SK-MEL-5 (cell line): ENCODE measurements around the gene SLC17A9. TPM values are rescaled to one million over a fixed set of nuclear protein-coding genes. Genes with fewer than 3 reads are reported as not detected.
A peak's percentile ranks its signal among the peaks of the same experiment; 100 is the strongest.

Experiments used
- DNase-seq: peaks from one replicate; pipeline ENCODE4 v3.0.0-alpha.2; 2016; ENCODE audit warnings: low read depth, low spot score
- in situ Hi-C: cut with HindIII; loops from 2 replicates; pipeline ENCODE4 v1.10.0; 2016; ENCODE audit warnings: low sequenced_read_pairs, high pct_unique_total_duplicates, low pct_unique_long_range_greater_than_20kb
- total RNA-seq: library from RNA; depleted of rRNA; stranded (reverse); fragments of >200 nt; shearing (Covaris generic); gene quantifications from 2 replicates; pipeline ENCODE4 v1.2.3, GENCODE V29; 2014

SLC17A9 gene
- total RNA-seq, 1 experiment from 2014 or later = not detected

DNA sequence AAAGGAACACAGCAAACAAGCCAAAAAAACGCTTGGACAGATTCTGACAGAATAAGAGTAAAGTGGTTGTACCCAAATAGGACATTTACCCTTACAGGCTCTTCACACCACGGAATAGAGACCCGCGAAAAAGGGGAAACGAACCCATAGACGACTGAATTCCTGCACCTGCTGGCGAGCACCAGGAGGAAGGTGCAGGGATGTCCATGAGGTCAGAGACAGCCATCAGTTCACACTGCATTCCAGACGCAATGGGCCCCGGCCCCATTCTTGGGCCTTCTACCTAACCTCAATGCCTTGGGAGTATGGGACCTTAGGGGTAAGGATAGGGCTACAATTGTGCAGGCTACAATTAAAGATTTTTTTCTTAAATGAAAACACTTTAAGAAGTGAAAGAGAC lies 21.0 kb upstream of the SLC17A9 start:
- no peak for DNase-seq
- in situ Hi-C loops = no loop called here

DNA sequence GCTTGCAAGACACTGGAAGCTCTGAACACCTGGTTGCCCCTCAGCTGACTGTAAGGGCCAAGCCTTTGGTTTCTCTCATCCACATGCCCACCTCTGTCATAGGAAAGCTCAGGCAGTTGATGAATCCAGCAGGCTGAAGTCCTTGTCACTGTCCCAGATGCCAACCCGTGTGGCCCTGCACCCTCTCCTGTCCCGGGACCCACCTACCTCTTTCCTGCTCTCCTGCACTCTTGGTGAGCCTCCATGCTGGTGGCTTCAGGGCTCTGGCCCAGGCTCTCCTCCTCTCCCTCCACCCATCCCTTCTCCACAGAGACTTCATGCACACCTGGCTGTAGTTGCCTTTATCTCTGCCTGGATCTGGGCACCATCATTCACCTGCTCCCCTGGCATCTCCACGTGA lies 18.5 kb upstream of the SLC17A9 start:
- in situ Hi-C loops = no loop called here
- DNase-seq = no peak

DNA sequence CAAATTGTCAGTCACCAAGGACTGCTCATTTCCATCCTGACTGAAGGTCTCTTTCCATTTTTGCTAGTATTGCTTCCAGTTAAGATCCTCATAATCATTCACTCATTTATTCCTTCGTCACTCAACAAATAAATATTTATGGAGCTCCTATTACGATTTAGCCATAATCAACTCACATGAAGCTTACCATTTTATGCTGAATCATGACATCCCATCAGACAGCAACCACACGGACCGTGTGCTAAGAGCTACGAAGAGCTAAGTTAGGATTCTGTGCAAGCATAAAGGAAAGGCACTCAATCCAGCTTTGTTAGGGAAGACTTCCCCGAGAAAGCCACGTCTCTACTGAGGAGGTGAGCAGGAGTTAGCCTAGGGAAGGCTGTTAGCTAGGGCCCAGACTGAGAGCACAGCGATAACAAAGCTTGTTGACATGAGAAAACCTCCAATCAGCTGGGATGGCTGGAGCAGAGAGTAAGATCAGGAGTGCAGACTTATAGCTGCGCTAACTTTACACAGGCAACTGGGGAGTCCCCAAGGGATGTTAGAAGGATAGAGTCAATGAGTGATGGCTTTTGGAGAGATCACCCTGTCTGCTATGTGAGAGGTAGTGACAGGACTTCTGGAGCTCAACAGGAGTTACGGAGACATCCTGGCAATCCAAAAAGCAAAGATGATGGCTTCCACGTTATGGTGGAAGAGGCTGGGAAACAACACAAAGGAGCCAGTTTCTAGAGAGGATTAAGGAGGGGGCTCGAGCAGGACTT lies 17.1 kb upstream of the SLC17A9 start:
- in situ Hi-C loops = no loop called here
- DNase-seq = no peak

DNA sequence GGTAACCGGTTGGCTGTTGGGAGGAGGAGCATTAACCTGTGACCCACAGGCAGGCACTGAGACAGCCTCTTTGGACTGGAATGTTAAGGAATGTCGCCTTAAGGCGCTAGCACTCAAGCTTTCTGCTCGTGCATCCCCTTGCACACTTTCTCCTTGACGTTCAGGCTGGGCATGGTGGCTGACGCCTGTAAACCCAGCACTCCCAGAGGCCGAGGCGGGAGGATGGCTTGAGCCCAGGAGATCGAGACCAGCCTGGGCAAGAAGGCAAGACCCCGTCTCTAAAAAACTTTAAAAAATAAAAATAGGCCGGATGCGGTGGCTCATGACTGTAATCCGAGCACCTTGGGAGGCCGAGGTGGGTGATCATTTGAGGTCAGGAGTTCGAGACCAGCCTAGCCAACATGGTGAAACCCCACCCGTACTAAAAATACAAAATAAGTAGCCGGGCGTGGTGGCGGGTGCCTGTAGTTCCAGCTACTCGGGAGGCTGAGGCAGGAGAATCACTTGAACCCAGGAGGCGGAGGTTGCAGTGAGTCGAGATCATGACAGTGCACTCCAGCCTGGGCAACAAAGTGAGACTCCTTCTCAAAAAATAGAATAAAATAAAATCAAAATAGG lies 16.4 kb upstream of the SLC17A9 start:
- in situ Hi-C loops = no loop called here

DNA sequence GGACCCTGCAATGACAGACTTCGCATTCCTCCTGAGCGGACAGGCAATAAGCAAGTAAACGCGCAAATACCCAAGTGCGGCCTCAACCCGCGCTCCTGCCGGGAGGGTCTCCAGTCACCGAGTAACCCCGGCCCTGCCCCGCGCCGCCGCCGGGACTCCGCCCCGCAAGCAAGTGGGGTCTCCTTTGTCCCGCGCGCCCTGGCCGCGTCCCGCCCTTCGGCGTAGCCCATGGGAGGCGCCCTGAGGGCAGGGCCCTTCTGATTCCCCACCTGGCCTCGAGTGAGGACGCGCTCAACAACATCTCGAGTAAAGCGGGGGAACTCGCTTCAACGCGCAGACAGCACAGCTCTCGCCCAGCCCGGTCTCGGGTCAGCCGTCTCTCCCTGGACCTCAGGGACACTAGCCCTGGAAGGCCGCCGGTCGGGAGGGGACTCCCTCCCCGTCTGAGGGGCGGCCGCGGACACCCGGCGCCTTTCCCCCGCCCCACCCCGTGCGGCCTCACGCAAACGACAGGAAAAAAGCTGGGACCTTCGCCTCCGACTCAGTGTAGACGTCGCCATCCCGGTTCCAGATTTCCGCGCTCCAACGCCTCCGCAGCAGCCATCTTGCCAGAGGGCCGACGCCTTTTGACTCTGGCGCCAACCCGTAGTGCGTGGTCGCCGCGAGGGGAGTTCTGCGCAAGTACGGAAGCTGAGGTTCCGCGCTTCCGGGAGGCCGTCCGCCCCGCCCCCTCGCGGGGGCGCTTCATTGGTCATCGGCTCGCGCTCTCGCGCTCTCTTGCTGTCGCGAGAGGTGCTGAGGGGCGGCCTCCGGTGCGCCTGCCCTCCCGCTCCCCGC lies 15.0 kb upstream of the SLC17A9 start:
- in situ Hi-C loops = no loop called here

More for the DNA sequence above, 16.4 kb upstream of the SLC17A9 start:
- DNase-seq = no peak

DNA sequence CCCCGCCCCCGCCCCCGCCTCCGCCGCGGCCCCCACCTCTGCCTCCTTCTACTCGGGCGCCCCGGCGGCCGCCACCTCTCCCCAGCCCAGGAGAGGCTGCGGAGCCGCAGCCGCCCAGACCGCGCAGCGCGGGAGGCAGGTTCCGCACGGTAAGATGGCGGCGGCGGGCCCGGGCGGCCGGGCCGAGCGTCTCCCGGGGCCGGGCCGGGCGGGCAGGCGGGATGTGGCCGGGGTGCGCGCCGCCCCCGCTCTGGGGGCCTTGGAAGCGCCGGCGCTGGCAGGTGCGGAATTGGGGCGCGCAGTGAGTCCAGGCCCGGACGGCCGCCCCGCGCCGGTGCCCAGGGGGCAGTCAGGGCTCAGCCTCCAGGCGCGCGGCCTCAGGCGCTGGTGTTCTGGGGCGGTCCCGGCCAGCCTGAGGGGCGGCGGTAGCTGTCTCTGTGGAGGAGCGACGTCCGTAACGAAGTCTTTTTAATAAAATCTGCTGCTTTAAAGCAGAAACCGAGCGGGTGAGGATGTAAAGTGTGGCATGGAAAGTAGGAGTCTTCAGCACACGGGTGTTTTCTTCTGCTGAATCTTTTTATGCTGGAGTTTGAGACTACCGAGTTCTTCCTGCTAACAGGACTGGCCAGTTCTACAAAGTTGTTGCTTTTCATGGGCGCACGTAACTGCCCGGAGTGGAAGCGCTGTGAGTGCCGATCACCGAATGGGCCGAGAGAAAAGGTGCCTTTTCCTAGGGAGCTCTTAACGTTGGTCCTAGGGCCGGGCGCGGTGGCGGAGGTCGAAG lies 14.2 kb upstream of the SLC17A9 start, which contains the start of gene GID8:
GID8 (plus strand) TSS at position 43 of the 784 bp plus-strand sequence. CDS start 3,356 bp downstream, outside the sequence.
- in situ Hi-C loops = no loop called here
- peak; percentile 37 for DNase-seq

More for the DNA sequence above, 15.0 kb upstream of the SLC17A9 start:
- peak; percentile 94 for DNase-seq

- DNase-seq = no peak
- in situ Hi-C loops = no loop called here
Measured at GRCh38 chr20:62940875-62941274, 11.6 kb upstream of the SLC17A9 start.

DNA sequence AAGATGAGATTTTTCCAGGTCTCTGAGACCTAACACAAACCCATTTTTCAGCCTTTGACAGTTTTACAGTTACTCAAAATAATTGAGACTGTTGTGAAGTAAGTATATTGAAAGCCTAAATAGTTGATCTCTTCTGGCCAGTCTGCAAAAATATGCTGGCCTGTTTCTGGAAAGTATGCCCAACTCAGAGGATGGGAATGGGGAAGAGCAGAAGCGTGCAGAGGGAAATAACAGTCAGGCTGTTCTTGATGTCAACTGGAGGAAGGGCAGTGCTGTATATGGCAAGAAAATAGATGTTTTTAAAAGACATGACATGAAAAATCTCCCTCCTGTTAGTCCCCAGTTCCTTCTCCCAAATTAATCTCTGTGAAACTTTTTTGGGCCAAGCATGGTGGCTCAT lies 10.7 kb upstream of the SLC17A9 start:
- DNase-seq = no peak

DNA sequence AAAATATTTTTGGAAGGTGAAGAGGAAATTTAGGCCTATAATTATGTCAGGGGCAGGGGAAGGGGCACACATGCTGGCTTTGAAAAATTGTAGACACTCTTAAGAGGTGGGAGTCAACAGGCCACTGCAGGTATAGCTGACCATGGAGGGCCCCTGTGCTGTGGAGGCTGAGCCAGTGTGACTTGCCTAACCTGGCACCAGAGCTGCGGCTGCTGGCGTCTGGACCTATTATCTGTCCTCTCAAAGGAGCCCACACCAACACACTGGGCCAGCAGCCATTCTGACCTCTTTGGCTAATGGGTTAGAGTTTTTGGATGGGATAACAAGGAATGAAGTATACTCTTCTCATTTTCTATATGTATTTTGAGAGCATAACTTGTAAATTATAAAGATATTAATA lies 10.1 kb upstream of the SLC17A9 start:
- no peak for DNase-seq
- in situ Hi-C loops = no loop called here

More for the DNA sequence above, 10.7 kb upstream of the SLC17A9 start:
- in situ Hi-C loops = no loop called here

GRCh38 chr20:62943396-62943795 lies 9.1 kb upstream of the SLC17A9 start:
- DNase-seq = no peak
- in situ Hi-C loops = no loop called here

GRCh38 chr20:62944184-62944583 lies 8.3 kb upstream of the SLC17A9 start:
- DNase-seq = no peak
- in situ Hi-C loops = no loop called here

DNA sequence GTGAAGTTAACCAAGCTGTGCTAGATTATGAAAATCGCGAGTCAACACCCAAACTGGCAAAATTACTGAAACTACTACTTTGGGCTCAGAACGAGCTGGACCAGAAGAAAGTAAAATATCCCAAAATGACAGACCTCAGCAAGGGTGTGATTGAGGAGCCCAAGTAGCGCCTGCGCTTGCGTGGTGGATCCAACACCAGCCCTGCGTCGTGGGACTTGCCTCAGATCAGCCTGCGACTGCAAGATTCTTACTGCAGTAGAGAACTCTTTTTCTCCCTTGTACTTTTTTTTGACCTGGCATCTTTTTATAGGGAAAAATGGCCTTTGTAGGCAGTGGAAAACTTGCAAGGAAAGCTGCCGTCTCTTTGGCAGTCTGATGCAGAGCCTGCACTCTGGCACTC lies 7.8 kb upstream of the SLC17A9 start:
- DNase-seq = no peak
- in situ Hi-C loops = no loop called here

DNA sequence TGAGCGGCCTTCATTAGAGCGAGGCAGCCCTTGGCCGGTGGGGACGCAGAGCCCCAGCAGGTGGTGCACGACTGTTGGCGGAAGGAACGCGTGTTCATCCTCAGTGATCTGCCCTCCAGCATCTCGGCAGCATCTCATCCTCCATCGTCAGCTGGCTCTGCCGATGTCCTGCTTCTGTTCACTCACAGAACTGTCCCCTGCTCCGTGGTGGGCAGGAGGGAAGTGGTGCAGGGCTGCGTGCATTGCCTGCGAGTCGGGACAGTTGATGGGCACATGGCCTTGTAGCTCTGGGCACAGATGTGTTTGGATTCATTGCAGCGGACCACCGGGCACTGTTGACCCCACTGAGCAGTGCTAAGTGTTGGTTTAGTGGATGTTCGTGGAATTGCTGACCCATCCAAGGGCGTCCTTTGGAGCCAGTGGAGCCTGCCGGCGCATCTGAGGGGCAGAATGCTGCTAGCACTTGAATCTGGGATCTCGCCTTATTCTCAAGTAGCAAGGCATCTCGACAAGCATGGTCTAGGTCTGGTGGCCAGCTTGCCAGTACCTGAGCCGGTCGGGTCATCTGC lies 6.7 kb upstream of the SLC17A9 start:
- in situ Hi-C loops = no loop called here
- no peak for DNase-seq

- in situ Hi-C loops = no loop called here
- no peak for DNase-seq
Measured at GRCh38 chr20:62946918-62947317, 5.6 kb upstream of the SLC17A9 start.

DNA sequence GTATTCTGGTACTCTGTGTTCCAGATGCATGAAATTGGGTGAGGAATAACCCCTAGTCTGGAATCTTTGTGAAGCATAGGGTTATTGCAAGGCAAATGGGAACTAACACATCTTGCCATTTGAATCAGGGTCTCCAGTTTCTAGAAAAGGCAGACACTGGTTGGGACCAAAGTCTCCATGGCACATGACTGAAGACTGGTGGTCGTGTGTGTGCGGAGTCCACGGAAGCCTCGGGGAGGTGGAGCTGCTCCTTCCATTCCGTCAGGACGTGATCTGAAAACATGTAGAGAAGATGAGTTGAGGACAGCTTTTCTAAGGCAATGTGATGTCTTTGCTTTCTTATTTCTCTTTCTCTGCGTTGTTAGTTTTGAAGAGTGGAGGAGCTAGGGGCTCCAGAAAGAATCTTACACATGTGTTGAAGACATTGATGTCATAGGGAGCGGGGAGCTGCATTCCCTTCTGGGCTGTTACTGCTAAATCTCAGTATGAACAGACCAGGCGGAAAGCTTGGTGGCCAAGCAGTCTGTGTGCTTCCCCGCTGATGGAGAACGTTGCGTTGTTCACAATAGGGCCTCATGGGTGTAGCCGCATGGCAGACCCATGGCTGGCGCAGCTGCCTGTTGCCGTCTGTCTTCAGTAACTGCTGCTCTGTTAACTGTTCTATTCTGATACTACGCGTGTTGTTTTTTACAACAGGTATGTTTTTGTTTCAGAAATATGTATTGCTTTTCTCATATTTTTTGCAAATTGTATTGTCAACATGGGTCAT lies 4.8 kb upstream of the SLC17A9 start:
- in situ Hi-C loops = no loop called here
- no peak for DNase-seq

- DNase-seq = no peak
- in situ Hi-C loops = no loop called here
Measured at GRCh38 chr20:62949153-62949821, 3.2 kb upstream of the SLC17A9 start.
